Hepatic stellate cell (primary cell): ENCODE data around the gene KCTD11.

Experiments used
- DNase-seq: peaks from one replicate; pipeline ENCODE4 v3.0.0; 2011; ENCODE audit warnings: low spot score

Gene KCTD11

GRCh38 chr17:7379134-7379533, 27.2 kb downstream of the KCTD11 start:
- no peak for DNase-seq

- DNase-seq: no peak
These were observed 28.4 kb downstream of the KCTD11 start for GRCh38 chr17:7380321-7380720.

GRCh38 chr17:7380855-7381683, 29.1 kb downstream of the KCTD11 start, which contains the start of gene TNK1:
Gene TNK1 (plus strand): TSS chr17:7381089. CDS start chr17:7382927, 1,838 bp downstream.
- DNase-seq: no peak

- DNase-seq: no peak
These were observed 30.9 kb downstream of the KCTD11 start for GRCh38 chr17:7382901-7383300.

- no peak for DNase-seq
These were observed 31.4 kb downstream of the KCTD11 start for GRCh38 chr17:7383371-7383741.

GRCh38 chr17:7383742-7384488, 32.0 kb downstream of the KCTD11 start:
- peak; percentile 69 for DNase-seq

- DNase-seq: no peak
These were observed 32.6 kb downstream of the KCTD11 start for GRCh38 chr17:7384489-7385081.

- DNase-seq: no peak
These were observed 36.9 kb downstream of the KCTD11 start for GRCh38 chr17:7388856-7389255.

GRCh38 chr17:7389924-7390910, 38.3 kb downstream of the KCTD11 start:
- no peak for DNase-seq

- DNase-seq: no peak
These were observed 39.3 kb downstream of the KCTD11 start for GRCh38 chr17:7391307-7391706.

- DNase-seq: no peak
These were observed 41.0 kb downstream of the KCTD11 start for GRCh38 chr17:7392696-7393612.

- peak; percentile 60 for DNase-seq
These were observed 41.9 kb downstream of the KCTD11 start for GRCh38 chr17:7393613-7394451.

- DNase-seq: peak; percentile 93
These were observed 42.7 kb downstream of the KCTD11 start, which contains the start of gene PLSCR3 for GRCh38 chr17:7394452-7395191. Gene PLSCR3 (minus strand): TSS chr17:7394525. CDS start chr17:7394110, 415 bp downstream.

GRCh38 chr17:7396147-7396546, 44.2 kb downstream of the KCTD11 start:
- no peak for DNase-seq

GRCh38 chr17:7398612-7399011, 46.6 kb downstream of the KCTD11 start:
- no peak for DNase-seq

GRCh38 chr17:7403043-7403726, 51.2 kb downstream of the KCTD11 start:
- DNase-seq: no peak

GRCh38 chr17:7403727-7403976, 51.7 kb downstream of the KCTD11 start:
- peak; percentile 90 for DNase-seq

- DNase-seq: peak; percentile 99
These were observed 52.2 kb downstream of the KCTD11 start, which contains the start of gene TMEM256 for GRCh38 chr17:7403977-7404736. Gene TMEM256 (minus strand): TSS chr17:7404097. CDS start chr17:7404084, 13 bp downstream.
